ENCODE results near the gene UNC5B. TPM values are rescaled to one million over a fixed set of nuclear protein-coding genes. Genes with fewer than 3 reads are reported as not detected.

UNC5B gene
- total RNA-seq, 1 donor: 135 TPM

GRCh38 chr10:71202314-71202713 is 10.1 kb upstream of the UNC5B start:
- Histone ChIP-seq H2AFZ (ENCODE audit: low read length) (no peak overlapping the region), H3K27ac (ENCODE audit: low read depth, low read length) (no peak overlapping the region), H3K9me3 (ENCODE audit: low read depth, low read length) (peaks cover 8% of the 10 kb centered on the region), H3K4me3 (ENCODE audit: insufficient read depth, low read length) (no peak overlapping the region), H4K20me1 (ENCODE audit: insufficient read depth, low read length) (peaks cover 3% of the 10 kb centered on the region), H3K36me3 (ENCODE audit: insufficient read depth, low read length) (no peaks in the 10 kb centered on the region), H3K4me1 (ENCODE audit: insufficient read depth, low read length) (peaks cover 7% of the 10 kb centered on the region), H3K79me2 (ENCODE audit: insufficient read depth, low read length) (no peaks in the 10 kb centered on the region), H3K4me2 (ENCODE audit: insufficient read depth, low read length) (no peak overlapping the region), H3K27me3 (ENCODE audit: insufficient read depth, low read length) (peaks cover 36% of the 10 kb centered on the region)
- DNase-seq (ENCODE audit: insufficient read length, low spot score, missing footprints): no peak
- TF ChIP-seq, protein P1, sequence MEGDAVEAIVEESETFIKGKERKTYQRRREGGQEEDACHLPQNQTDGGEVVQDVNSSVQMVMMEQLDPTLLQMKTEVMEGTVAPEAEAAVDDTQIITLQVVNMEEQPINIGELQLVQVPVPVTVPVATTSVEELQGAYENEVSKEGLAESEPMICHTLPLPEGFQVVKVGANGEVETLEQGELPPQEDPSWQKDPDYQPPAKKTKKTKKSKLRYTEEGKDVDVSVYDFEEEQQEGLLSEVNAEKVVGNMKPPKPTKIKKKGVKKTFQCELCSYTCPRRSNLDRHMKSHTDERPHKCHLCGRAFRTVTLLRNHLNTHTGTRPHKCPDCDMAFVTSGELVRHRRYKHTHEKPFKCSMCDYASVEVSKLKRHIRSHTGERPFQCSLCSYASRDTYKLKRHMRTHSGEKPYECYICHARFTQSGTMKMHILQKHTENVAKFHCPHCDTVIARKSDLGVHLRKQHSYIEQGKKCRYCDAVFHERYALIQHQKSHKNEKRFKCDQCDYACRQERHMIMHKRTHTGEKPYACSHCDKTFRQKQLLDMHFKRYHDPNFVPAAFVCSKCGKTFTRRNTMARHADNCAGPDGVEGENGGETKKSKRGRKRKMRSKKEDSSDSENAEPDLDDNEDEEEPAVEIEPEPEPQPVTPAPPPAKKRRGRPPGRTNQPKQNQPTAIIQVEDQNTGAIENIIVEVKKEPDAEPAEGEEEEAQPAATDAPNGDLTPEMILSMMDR (IDR thresholded peaks at IDR 0.05; ENCODE audit: extremely low read depth, low read depth, low read length): no peak

DNA sequence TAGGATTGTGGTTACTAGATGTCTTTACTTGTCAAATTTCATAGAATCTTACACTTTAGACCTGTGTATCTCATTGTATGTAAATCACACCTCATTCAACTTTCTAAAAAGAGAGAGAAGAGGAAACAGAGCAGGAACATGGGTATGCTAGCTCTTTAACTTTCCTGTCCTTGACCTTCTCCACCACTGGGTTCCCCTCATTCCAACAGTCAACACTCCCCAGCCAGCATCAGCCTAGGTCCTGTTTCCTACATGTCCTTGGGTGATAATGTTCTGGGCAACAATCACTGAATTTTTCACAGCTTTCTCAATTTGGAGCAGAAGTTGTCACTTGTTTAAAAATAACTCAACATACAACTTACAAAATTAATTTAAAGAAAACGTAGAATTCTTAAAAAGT is 9.2 kb upstream of the UNC5B start:
- peaks cover 4% of the 10 kb centered on the region for H3K9me3 ChIP-seq (ENCODE audit: low read depth, low read length)
- H3K4me3 ChIP-seq (ENCODE audit: insufficient read depth, low read length): no peak overlapping the region
- no peak overlapping the region for H3K4me2 ChIP-seq (ENCODE audit: insufficient read depth, low read length)
- DNase-seq (ENCODE audit: insufficient read length, low spot score, missing footprints): no peak
- H3K27me3 ChIP-seq (ENCODE audit: insufficient read depth, low read length): peaks cover 36% of the 10 kb centered on the region
- no peaks in the 10 kb centered on the region for H3K79me2 ChIP-seq (ENCODE audit: insufficient read depth, low read length)
- H3K27ac ChIP-seq (ENCODE audit: low read depth, low read length): no peak overlapping the region
- H3K36me3 ChIP-seq (ENCODE audit: insufficient read depth, low read length): no peaks in the 10 kb centered on the region
- H3K4me1 ChIP-seq (ENCODE audit: insufficient read depth, low read length): peaks cover 7% of the 10 kb centered on the region
- H2AFZ ChIP-seq (ENCODE audit: low read length): no peak overlapping the region
- TF ChIP-seq, protein P1 (IDR thresholded peaks at IDR 0.05; ENCODE audit: extremely low read depth, low read depth, low read length): no peak
- H4K20me1 ChIP-seq (ENCODE audit: insufficient read depth, low read length): peaks cover 3% of the 10 kb centered on the region

DNA sequence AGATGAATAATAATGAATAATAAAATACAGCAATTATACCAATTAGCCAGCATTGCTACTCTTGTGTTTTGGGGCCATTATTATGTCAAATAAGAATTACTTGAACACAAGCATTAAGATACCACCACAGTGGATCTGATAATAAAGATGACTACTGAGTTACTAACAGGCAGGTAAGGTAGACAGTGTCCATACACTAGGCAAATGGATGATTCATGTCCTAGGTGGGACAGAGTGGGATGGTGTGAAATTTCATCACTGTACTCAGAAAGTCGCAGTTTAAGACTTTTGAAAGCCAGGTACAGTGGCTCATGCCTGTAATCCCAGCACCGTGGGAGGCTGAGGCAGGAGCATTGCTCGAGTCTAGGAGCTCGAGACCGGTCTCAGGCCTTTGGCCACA is 8.7 kb upstream of the UNC5B start:
- no peak overlapping the region for H3K27ac ChIP-seq (ENCODE audit: low read depth, low read length)
- DNase-seq (ENCODE audit: insufficient read length, low spot score, missing footprints): no peak
- H3K9me3 ChIP-seq (ENCODE audit: low read depth, low read length): no peaks in the 10 kb centered on the region
- TF ChIP-seq, protein P1 (IDR thresholded peaks at IDR 0.05; ENCODE audit: extremely low read depth, low read depth, low read length): no peak
- H2AFZ ChIP-seq (ENCODE audit: low read length): no peak overlapping the region
- H3K27me3 ChIP-seq (ENCODE audit: insufficient read depth, low read length): peaks cover 35% of the 10 kb centered on the region
- H3K36me3 ChIP-seq (ENCODE audit: insufficient read depth, low read length): no peaks in the 10 kb centered on the region
- H3K79me2 ChIP-seq (ENCODE audit: insufficient read depth, low read length): no peaks in the 10 kb centered on the region
- peaks cover 3% of the 10 kb centered on the region for H4K20me1 ChIP-seq (ENCODE audit: insufficient read depth, low read length)
- H3K4me1 ChIP-seq (ENCODE audit: insufficient read depth, low read length): peaks cover 7% of the 10 kb centered on the region
- no peak overlapping the region for H3K4me3 ChIP-seq (ENCODE audit: insufficient read depth, low read length)
- no peak overlapping the region for H3K4me2 ChIP-seq (ENCODE audit: insufficient read depth, low read length)

GRCh38 chr10:71204746-71205145 is 7.6 kb upstream of the UNC5B start:
- Histone ChIP-seq H3K4me2 (ENCODE audit: insufficient read depth, low read length) (no peak overlapping the region), H4K20me1 (ENCODE audit: insufficient read depth, low read length) (peaks cover 3% of the 10 kb centered on the region), H3K27me3 (ENCODE audit: insufficient read depth, low read length) (peaks cover 36% of the 10 kb centered on the region), H3K27ac (ENCODE audit: low read depth, low read length) (no peak overlapping the region), H3K4me1 (ENCODE audit: insufficient read depth, low read length) (peaks cover 9% of the 10 kb centered on the region), H3K79me2 (ENCODE audit: insufficient read depth, low read length) (no peaks in the 10 kb centered on the region), H3K4me3 (ENCODE audit: insufficient read depth, low read length) (no peak overlapping the region), H3K9me3 (ENCODE audit: low read depth, low read length) (no peaks in the 10 kb centered on the region), H3K36me3 (ENCODE audit: insufficient read depth, low read length) (no peaks in the 10 kb centered on the region), H2AFZ (ENCODE audit: low read length) (no peak overlapping the region)
- DNase-seq (ENCODE audit: insufficient read length, low spot score, missing footprints): no peak
- TF ChIP-seq, protein P1 (IDR thresholded peaks at IDR 0.05; ENCODE audit: extremely low read depth, low read depth, low read length): no peak
